GM19372 (cell line): ENCODE data around the gene DPPA4.

ENCODE experiments used
- ATAC-seq: cut with Tn5 transposase; IDR thresholded peaks from one replicate; pipeline ENCODE4 v1.9.1; 2021; ENCODE audit warnings: mild to moderate bottlenecking, low read depth, moderate library complexity; ENCODE audit not compliant: unreplicated experiment

The DPPA4 gene

DNA sequence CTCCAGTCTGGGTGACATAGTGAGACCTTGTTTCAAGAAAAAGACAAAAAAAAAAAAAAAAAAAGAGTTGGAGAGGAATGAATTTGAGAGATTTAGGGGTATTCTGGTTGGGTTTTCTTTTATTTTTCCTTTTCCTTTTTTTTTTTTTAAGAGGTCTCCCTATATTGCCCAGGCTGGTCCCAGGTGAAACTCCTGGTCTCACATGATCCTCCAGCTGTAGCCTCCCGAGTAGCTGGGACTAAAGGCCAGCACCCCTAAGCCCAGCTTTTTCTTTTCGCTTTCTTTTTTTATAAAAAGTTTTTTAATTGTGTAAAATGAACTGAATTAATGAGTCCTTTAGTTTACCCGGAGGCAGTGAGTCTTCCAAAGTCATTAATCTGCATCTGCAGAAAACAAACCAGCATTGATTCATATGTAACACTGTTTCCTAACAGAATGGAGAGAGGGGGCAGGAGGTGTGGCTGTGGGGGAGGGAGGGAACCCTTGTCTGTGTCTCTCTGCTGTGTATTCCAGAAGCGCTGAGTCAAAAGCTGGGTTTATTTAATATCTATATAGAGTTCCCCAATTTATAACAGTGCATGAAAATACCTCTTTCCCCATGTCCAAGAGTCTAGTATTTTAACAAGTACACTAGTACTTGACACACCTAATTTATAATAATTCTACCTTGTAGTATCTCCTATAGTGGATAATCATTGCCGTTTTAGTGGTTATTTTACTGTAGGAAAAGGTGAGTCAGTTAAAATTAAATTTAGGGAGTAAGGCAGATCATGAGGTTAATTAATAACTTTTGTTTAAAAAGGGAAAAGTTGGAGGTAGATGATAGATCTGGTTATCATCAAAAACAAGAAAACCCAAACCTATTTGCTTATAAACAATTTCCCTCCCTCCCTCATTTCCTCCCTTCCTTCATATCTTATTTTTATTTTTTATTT, 2.6 kb upstream of the DPPA4 start:
- no peak for ATAC-seq

GRCh38 chr3:109339197-109339596, 1.9 kb upstream of the DPPA4 start:
- ATAC-seq, result no peak

GRCh38 chr3:109338322-109338721, 976 bp upstream of the DPPA4 start:
- no peak for ATAC-seq

- no peak for ATAC-seq
Measured at GRCh38 chr3:109336291-109336861, 970 bp downstream of the DPPA4 start.

- no peak for ATAC-seq
Measured at GRCh38 chr3:109334572-109334971, 2.8 kb downstream of the DPPA4 start.

- no peak for ATAC-seq
Measured at GRCh38 chr3:109331692-109332091, 5.7 kb downstream of the DPPA4 start.

DNA sequence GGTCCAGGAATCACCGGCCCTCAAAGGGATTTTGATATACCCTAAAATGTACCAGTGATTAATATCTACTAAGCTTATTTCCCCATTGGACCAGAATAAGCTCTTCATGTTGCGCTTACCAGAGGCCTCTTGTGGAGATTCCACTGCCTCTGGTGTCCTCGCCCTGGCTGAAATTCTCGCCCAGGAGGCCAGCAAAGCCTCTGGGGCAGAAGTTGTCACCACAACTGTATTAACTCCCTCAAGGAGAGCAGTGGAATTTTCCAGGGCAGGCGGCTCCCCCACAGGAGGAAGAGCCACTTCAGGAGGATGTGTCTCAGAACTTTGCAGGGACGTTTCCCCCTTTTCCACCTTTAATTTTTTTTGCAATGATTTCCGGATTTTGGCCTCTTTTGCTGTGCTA, 6.9 kb downstream of the DPPA4 start:
- ATAC-seq, result no peak

GRCh38 chr3:109328202-109328601, 9.1 kb downstream of the DPPA4 start:
- no peak for ATAC-seq

- ATAC-seq, result no peak
Measured at GRCh38 chr3:109325657-109326056, 11.7 kb downstream of the DPPA4 start.

GRCh38 chr3:109325109-109325508, 12.2 kb downstream of the DPPA4 start:
- no peak for ATAC-seq

- ATAC-seq, result no peak
Measured at GRCh38 chr3:109316162-109316730, 21.1 kb downstream of the DPPA4 start, which contains the start of gene DPPA2. TSS of gene DPPA2 (minus strand) at chr3:109316517. CDS start at chr3:109314542, 1,975 bp downstream.

- no peak for ATAC-seq
Measured at GRCh38 chr3:109313061-109313460, 24.3 kb downstream of the DPPA4 start.

DNA sequence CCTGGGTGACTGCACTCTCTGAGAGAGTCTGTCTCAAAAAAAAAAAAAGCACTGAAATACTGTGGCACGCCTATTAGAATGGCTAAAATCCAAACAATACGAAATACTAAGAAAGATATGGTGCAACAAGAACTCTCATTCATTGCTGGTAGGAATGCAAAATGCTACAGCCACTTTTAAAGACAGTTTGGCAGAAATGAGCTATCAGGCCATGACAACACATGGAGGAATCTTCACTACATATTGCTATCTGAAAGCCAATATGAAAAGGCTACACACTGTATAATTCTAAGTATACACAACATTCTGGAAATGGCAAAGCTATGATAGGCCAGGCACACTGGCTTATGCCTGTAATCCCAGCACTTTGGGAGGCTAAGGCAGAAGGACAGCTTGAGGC, 39.9 kb downstream of the DPPA4 start:
- ATAC-seq, result no peak

- no peak for ATAC-seq
Measured at GRCh38 chr3:109284071-109284470, 53.3 kb downstream of the DPPA4 start.

- no peak for ATAC-seq
Measured at GRCh38 chr3:109278546-109278945, 58.8 kb downstream of the DPPA4 start.

GRCh38 chr3:109278141-109278540, 59.2 kb downstream of the DPPA4 start:
- ATAC-seq, result no peak
